HepG2 (cell line): ENCODE results near the gene PRELP. TPM values are rescaled to one million over a fixed set of nuclear protein-coding genes. Genes with fewer than 3 reads are reported as not detected.
"Not testable (repeated sequence)": the region's sequence is repeated elsewhere in the genome, so short reads cannot be mapped to it uniquely, and the experiment has no call there.

ENCODE experiments used
- ATAC-seq: fragments of 200-7000 bp; cut with Tn5 transposase; 3 replicates; pipeline ENCODE4 v1.9.1; 2020; ENCODE audit warnings: mild to moderate bottlenecking, moderate library complexity
- BruUV-seq: library from RNA; stranded (reverse); fragments of 400-500 nt; replicated peaks from 2 replicates; lab custom pipeline; 2021; lab: Mats Ljungman, UMichigan
- CTCF ChIA-PET: fragments of 300-600 bp; formaldehyde crosslinking; extraction: SDS; loops from one replicate; lab custom pipeline; 2021; ENCODE audit warnings: low total read pairs, inconsistent platforms, low intra/inter-chr PET ratio; lab: Yijun Ruan, JAX
- POLR2A ChIA-PET: fragments of 350-600 bp; sonication (Branson Sonifier 250); formaldehyde crosslinking; loops from one replicate; lab custom pipeline; 2020; ENCODE audit warnings: antibody characterized with exemption, inconsistent platforms; lab: Yijun Ruan, JAX
- DNase-seq: peaks from one replicate; pipeline ENCODE4 v3.0.0-alpha.2; 2015; ENCODE audit warnings: low spot score
- FAIRE-seq: peaks from 3 replicates; lab custom pipeline; 2011; peaks lifted over from hg19 to GRCh38; lab: Jason Lieb, UNC
- H2AFZ ChIP-seq: one replicate; pipeline ENCODE4 v1.6.1; 2011; ENCODE audit warnings: low read length, inconsistent platforms
- H3K27ac ChIP-seq: fragments of 300-600 bp; 3 replicates; pipeline ENCODE4 v1.8.0; 2011; ENCODE audit warnings: mixed run types, mild to moderate bottlenecking, mixed read lengths, low read length, inconsistent platforms; ENCODE audit not compliant: insufficient read depth; ENCODE audit errors: extremely low read length
- H3K27me3 ChIP-seq, 2 experiments: fragments of 200-600 bp in 1 of 2; 2 replicates in 1 of 2; 3 replicates in 1 of 2; pipeline versions ENCODE4 v1.6.0 to v1.8.0; 2011; ENCODE audit warnings: low read length in 2 of 2, mild to moderate bottlenecking in 2 of 2, moderate library complexity in 2 of 2, inconsistent platforms in 1 of 2; ENCODE audit not compliant: insufficient read depth in 2 of 2, control insufficient read depth in 1 of 2
- H3K36me3 ChIP-seq, 2 experiments: fragments of 200-600 bp in 1 of 2; replicated peaks in 1 of 2; 2 replicates in 1 of 2; 3 replicates in 1 of 2; pipeline versions ENCODE4 v1.5.1 to v1.8.0; 2011; ENCODE audit warnings: low read length in 2 of 2, inconsistent platforms in 1 of 2; ENCODE audit not compliant: insufficient read depth in 2 of 2, control insufficient read depth in 1 of 2
- H3K4me1 ChIP-seq: 2 replicates; pipeline ENCODE4 v1.5.1; 2012; ENCODE audit warnings: low read length, inconsistent platforms; ENCODE audit not compliant: insufficient read depth
- H3K4me2 ChIP-seq: 2 replicates; pipeline ENCODE4 v1.6.0; 2011; ENCODE audit warnings: low read depth, low read length, inconsistent platforms
- H3K4me3 ChIP-seq, 3 experiments: fragments of 200-600 bp in 1 of 3; sonication (generic), shearing (Covaris generic) in 1 of 3; replicated peaks in 1 of 3; 2 replicates each; pipeline ENCODE4 v1.5.1; 2011 to 2016; ENCODE audit warnings: low read length in 3 of 3, inconsistent platforms in 2 of 3, low read depth in 2 of 3, mild to moderate bottlenecking in 2 of 3, control low read depth in 1 of 3, mixed read lengths in 1 of 3; ENCODE audit not compliant: insufficient read depth in 1 of 3
- H3K79me2 ChIP-seq: one replicate; pipeline ENCODE4 v1.6.1; 2011; ENCODE audit warnings: low read length, inconsistent platforms; ENCODE audit not compliant: insufficient read depth
- H3K9ac ChIP-seq: 2 replicates; pipeline ENCODE4 v1.6.0; 2011; ENCODE audit warnings: mild to moderate bottlenecking, low read depth, low read length, inconsistent platforms; ENCODE audit not compliant: insufficient read depth
- H3K9me3 ChIP-seq: 2 replicates; pipeline ENCODE4 v1.5.1; 2012; ENCODE audit warnings: mild to moderate bottlenecking, low read length
- H4K20me1 ChIP-seq: 2 replicates; pipeline ENCODE4 v1.6.0; 2011; ENCODE audit warnings: inconsistent platforms, mild to moderate bottlenecking, low read length, moderate library complexity; ENCODE audit not compliant: insufficient read depth
- ARNT ChIP-seq: fragments of 450-650 bp; IDR thresholded peaks from 2 replicates; pipeline ENCODE4 v1.6.1; 2017
- DBP ChIP-seq: sonication (generic); formaldehyde crosslinking; IDR thresholded peaks from 2 replicates; pipeline ENCODE4 v1.4.0; 2020; ENCODE audit warnings: missing genetic modification reagents; ENCODE audit errors: not compliant biosample characterization
- GABPB1 ChIP-seq: IDR thresholded peaks from 2 replicates; pipeline ENCODE4 v1.6.1; 2016; ENCODE audit warnings: mild to moderate bottlenecking, missing genetic modification reagents, moderate library complexity, missing compliant biosample characterization
- ONECUT2 ChIP-seq: sonication (generic); formaldehyde crosslinking; IDR thresholded peaks from 2 replicates; pipeline ENCODE4 v1.4.0; 2020; ENCODE audit warnings: missing genetic modification reagents
- PPARG ChIP-seq: conservative IDR thresholded peaks from 2 replicates; pipeline ENCODE4 v1.6.1; 2016; ENCODE audit warnings: missing biosample characterization, missing genetic modification reagents
- RFX3 ChIP-seq: IDR thresholded peaks from 2 replicates; pipeline ENCODE4 v1.6.1; 2016; ENCODE audit warnings: missing biosample characterization, missing genetic modification reagents
- TBX2 ChIP-seq: sonication (generic); formaldehyde crosslinking; IDR thresholded peaks from 2 replicates; pipeline ENCODE4 v1.5.0; 2020; ENCODE audit warnings: missing genetic modification reagents, mild to moderate bottlenecking, borderline replicate concordance
- ZNF570 ChIP-seq: sonication (generic); formaldehyde crosslinking; IDR thresholded peaks from 2 replicates; pipeline ENCODE4 v1.4.0; 2020; ENCODE audit warnings: mild to moderate bottlenecking, missing genetic modification reagents, borderline replicate concordance
- ZSCAN31 ChIP-seq: sonication (generic); formaldehyde crosslinking; IDR thresholded peaks from 2 replicates; pipeline ENCODE4 v1.5.0; 2020; ENCODE audit warnings: low read depth, mild to moderate bottlenecking, missing genetic modification reagents
- WGBS: methylation state at CpG from one replicate; pipeline ENCODE4 v1.1.6; 2017; ENCODE audit warnings: low lambda C conversion rate; 5-methylcytosine and 5-hydroxymethylcytosine counted together
- in situ Hi-C: cut with HindIII; loops from 2 replicates; pipeline ENCODE4 v1.10.0; 2017; ENCODE audit warnings: low pct_unique_long_range_greater_than_20kb; ENCODE audit not compliant: extremely low pct_ligation_motif_present
- intact Hi-C: fragments of 100-400 bp; cut with micrococcal nuclease; formaldehyde crosslinking; loops from one replicate; pipeline ENCODE4 v1.10.0; 2022; ENCODE audit not compliant: unreplicated experiment
- polyA plus RNA-seq, 8 experiments: library from polyadenylated mRNA; depleted of rRNA in 3 of 8; stranded (reverse) in 7 of 8; unstranded in 1 of 8; fragments of >200 nt; fragmentation: Illumina TruSeq in 4 of 8; extraction: Trizol in 4 of 8; gene quantifications; 2 replicates each; pipeline versions ENCODE4 v1.2.1 to v1.2.3, GENCODE V29; 2011 to 2016; ENCODE audit warnings: low read depth in 4 of 8, missing spikeins in 1 of 8, mixed read lengths in 1 of 8; ENCODE audit not compliant: insufficient read depth in 1 of 8
- total RNA-seq, 5 experiments: library from RNA; depleted of rRNA; stranded (reverse); fragments of >200 nt; fragmentation: Illumina TruSeq; extraction: Trizol; gene quantifications; 2 replicates each; pipeline ENCODE4 v1.2.3, GENCODE V29; 2016; ENCODE audit warnings: low read depth in 1 of 5

Gene PRELP
- total and polyA plus RNA-seq, 2 of the 13 experiments (the other 11 are each of a cell fraction or from before 2014, with no cell fraction given), result not detected

- no peak for TF ChIP-seq PPARG (CRISPR knock-in tag)
Observed at GRCh38 chr1:203447151-203447550, 28.5 kb upstream of the PRELP start (continued).

- H3K9me3 ChIP-seq, H3K4me1 ChIP-seq, H3K27me3 ChIP-seq, CTCF ChIA-PET, H2AFZ ChIP-seq, H3K9ac ChIP-seq, H3K27ac ChIP-seq, ATAC-seq, in situ Hi-C loops, H3K4me2 ChIP-seq, DNase-seq, H4K20me1 ChIP-seq, H3K79me2 ChIP-seq, FAIRE-seq, POLR2A ChIA-PET, H3K4me3 ChIP-seq, BruUV-seq, intact Hi-C loops, H3K36me3 ChIP-seq: not testable (repeated sequence)
- 25% methylated on average over 1 of the region's 1 CpG for WGBS
Observed at GRCh38 chr1:203447598-203447997, 28.0 kb upstream of the PRELP start.

GRCh38 chr1:203448521-203449061 lies 27.0 kb upstream of the PRELP start:
- Histone ChIP-seq H3K79me2 (no peaks in the 10 kb centered on the region), H3K4me1 (no peaks in the 10 kb centered on the region), H3K9me3 (peaks cover 6% of the 10 kb centered on the region; the same call in 1 of the 2 replicates), H3K27ac (no peak overlapping the region), H4K20me1 (no peaks in the 10 kb centered on the region), H2AFZ (no peak overlapping the region), H3K4me2 (no peak overlapping the region), H3K4me3 (no peak overlapping the region), H3K27me3 (peaks cover 1 to 13% of the 10 kb centered on the region in 2 experiments; a peak in 3 of 5 replicates), H3K9ac (no peak overlapping the region), H3K36me3 (no peaks in the 10 kb centered on the region)
- ATAC-seq, result no peak
- CTCF ChIA-PET, result no interaction called here
- TF ChIP-seq ZSCAN31 (no peak), TBX2 (CRISPR knock-in tag) (no peak), DBP (CRISPR knock-in tag) (no peak), ZNF570 (no peak), RFX3 (CRISPR knock-in tag) (no peak), ONECUT2 (CRISPR knock-in tag) (no peak), ARNT (no peak), GABPB1 (no peak)
- in situ Hi-C loops (no loop called here), intact Hi-C loops (no loop called here)
- FAIRE-seq, result no peak
- BruUV-seq, result no TSS peak
- no peak for DNase-seq
- WGBS, result 6% methylated on average over 6 of the region's 9 CpGs
- POLR2A ChIA-PET, result no interaction called here
